C4-2B (cell line): ENCODE measurements around the gene NAIF1.

Source experiments
- ZFX ChIP-seq: fragments of 450-650 bp; IDR thresholded peaks from 2 replicates; pipeline ENCODE4 v1.6.1; 2017
- TF ChIP-seq, protein P1 (sequence below): fragments of 450-650 bp; conservative IDR thresholded peaks from 2 replicates; pipeline ENCODE4 v1.5.1; 2017; ENCODE audit warnings: mild to moderate bottlenecking

DNA sequence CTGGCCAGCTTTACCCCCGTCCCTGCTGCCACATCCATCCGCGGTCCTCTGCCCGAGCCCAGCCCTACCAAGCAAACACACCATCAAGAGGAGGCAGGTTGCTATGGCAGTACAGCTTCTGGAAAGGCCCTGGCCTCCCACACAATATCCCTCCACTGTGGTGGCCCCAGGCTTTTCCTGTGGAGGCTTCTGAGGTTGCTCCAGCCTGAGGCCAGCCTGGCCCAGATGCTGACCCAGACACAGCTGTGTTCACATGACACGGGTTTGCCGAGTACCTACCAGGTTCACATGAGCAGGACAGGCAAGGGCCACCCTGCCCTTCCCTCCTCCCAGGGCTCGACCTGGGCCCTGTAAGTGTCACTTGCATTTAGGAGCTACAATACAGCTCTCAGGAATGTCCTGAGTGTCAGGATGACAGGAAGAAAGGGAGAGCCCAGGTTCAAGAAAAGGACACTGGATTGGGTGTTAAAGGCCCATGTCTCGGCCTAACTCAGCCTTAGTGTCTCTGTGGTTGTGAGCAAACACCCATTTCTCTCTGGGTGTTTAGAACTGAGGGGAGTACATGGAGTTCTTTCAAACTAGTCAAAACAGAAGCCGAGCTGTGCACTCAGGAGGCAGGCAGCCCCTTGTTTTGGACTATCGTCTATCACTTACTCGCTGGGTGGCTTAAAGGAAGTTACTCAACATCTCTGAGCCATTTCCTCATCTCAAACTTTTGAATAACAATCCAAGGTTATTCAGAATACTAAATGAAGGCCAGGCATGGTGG is 40.2 kb downstream of the NAIF1 start:
- TF ChIP-seq, protein P1, sequence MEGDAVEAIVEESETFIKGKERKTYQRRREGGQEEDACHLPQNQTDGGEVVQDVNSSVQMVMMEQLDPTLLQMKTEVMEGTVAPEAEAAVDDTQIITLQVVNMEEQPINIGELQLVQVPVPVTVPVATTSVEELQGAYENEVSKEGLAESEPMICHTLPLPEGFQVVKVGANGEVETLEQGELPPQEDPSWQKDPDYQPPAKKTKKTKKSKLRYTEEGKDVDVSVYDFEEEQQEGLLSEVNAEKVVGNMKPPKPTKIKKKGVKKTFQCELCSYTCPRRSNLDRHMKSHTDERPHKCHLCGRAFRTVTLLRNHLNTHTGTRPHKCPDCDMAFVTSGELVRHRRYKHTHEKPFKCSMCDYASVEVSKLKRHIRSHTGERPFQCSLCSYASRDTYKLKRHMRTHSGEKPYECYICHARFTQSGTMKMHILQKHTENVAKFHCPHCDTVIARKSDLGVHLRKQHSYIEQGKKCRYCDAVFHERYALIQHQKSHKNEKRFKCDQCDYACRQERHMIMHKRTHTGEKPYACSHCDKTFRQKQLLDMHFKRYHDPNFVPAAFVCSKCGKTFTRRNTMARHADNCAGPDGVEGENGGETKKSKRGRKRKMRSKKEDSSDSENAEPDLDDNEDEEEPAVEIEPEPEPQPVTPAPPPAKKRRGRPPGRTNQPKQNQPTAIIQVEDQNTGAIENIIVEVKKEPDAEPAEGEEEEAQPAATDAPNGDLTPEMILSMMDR, result no peak
- TF ChIP-seq ZFX, result no peak
